Measurements from ENCODE around the gene EFHC2. TPM values are rescaled to one million over a fixed set of nuclear protein-coding genes. Genes with fewer than 3 reads are reported as not detected.

EFHC2 gene
- polyA plus RNA-seq, 1 donor from 2014 or later, result 0.22 TPM

DNA sequence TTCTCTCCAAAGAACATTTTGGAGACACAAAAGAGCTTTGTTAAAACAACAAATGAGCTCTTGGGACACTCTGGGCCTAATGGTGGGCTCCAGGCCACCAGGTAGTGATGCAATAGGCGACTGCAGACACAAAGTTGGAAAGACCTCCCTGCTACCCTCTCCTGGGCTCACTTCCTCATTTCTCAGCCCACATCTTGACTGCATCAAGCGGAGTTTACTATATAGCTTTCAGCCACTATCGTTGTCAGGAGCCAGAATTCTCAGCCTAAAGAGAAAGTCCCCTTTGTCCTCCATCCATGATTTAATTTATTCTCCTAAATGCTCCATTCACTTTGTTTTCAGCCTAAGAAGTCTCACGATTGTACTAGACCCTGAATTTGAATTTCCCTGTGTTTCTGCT is 114.9 kb downstream of the EFHC2 start:
- Histone ChIP-seq H2AFZ (ENCODE audit: low read depth, low read length) (no peak overlapping the region), H4K20me1 (ENCODE audit: insufficient read depth) (no peaks in the 10 kb centered on the region), H3K27ac (ENCODE audit: low read length) (no peak overlapping the region), H3K4me3 (ENCODE audit: low read length) (no peak overlapping the region), H3K27me3 (ENCODE audit: insufficient read depth, low read depth, low read length) (no peaks in the 10 kb centered on the region), H3K9me2 (ENCODE audit: insufficient read depth, low read length) (no peaks in the 10 kb centered on the region), H3K79me2 (replicated peaks; ENCODE audit: insufficient read depth, low read length) (no peaks in the 10 kb centered on the region), H3K4me2 (ENCODE audit: low read length) (no peak overlapping the region), H3K36me3 (ENCODE audit: insufficient read depth, low read length) (no peaks in the 10 kb centered on the region), H3K9me3 (ENCODE audit: low read length) (no peaks in the 10 kb centered on the region), H3K9ac (ENCODE audit: low read length) (no peak overlapping the region), H3F3A (ENCODE audit: insufficient read depth, low read length, poor library complexity, severe bottlenecking) (no peaks in the 10 kb centered on the region)
- TF ChIP-seq MXI1 (conservative IDR thresholded peaks at IDR 0.05; ENCODE audit: poor library complexity, severe bottlenecking) (no peak), SMC3 (conservative IDR thresholded peaks at IDR 0.05; ENCODE audit: poor library complexity) (no peak), POLR2AphosphoS5 (IDR thresholded peaks at IDR 0.05) (no peak), EZH2 (IDR thresholded peaks at IDR 0.05; ENCODE audit: borderline replicate concordance, insufficient read depth, low read length, poor library complexity, severe bottlenecking) (no peak), TAF1 (IDR thresholded peaks at IDR 0.05; ENCODE audit: low read depth) (no peak), RAD21 (conservative IDR thresholded peaks at IDR 0.05) (no peak), EP300 (conservative IDR thresholded peaks at IDR 0.05; ENCODE audit: poor library complexity, severe bottlenecking) (no peak)
- TF ChIP-seq, protein P1, sequence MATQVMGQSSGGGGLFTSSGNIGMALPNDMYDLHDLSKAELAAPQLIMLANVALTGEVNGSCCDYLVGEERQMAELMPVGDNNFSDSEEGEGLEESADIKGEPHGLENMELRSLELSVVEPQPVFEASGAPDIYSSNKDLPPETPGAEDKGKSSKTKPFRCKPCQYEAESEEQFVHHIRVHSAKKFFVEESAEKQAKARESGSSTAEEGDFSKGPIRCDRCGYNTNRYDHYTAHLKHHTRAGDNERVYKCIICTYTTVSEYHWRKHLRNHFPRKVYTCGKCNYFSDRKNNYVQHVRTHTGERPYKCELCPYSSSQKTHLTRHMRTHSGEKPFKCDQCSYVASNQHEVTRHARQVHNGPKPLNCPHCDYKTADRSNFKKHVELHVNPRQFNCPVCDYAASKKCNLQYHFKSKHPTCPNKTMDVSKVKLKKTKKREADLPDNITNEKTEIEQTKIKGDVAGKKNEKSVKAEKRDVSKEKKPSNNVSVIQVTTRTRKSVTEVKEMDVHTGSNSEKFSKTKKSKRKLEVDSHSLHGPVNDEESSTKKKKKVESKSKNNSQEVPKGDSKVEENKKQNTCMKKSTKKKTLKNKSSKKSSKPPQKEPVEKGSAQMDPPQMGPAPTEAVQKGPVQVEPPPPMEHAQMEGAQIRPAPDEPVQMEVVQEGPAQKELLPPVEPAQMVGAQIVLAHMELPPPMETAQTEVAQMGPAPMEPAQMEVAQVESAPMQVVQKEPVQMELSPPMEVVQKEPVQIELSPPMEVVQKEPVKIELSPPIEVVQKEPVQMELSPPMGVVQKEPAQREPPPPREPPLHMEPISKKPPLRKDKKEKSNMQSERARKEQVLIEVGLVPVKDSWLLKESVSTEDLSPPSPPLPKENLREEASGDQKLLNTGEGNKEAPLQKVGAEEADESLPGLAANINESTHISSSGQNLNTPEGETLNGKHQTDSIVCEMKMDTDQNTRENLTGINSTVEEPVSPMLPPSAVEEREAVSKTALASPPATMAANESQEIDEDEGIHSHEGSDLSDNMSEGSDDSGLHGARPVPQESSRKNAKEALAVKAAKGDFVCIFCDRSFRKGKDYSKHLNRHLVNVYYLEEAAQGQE (IDR thresholded peaks at IDR 0.05; ENCODE audit: borderline replicate concordance), result no peak
- TF ChIP-seq, protein P2, sequence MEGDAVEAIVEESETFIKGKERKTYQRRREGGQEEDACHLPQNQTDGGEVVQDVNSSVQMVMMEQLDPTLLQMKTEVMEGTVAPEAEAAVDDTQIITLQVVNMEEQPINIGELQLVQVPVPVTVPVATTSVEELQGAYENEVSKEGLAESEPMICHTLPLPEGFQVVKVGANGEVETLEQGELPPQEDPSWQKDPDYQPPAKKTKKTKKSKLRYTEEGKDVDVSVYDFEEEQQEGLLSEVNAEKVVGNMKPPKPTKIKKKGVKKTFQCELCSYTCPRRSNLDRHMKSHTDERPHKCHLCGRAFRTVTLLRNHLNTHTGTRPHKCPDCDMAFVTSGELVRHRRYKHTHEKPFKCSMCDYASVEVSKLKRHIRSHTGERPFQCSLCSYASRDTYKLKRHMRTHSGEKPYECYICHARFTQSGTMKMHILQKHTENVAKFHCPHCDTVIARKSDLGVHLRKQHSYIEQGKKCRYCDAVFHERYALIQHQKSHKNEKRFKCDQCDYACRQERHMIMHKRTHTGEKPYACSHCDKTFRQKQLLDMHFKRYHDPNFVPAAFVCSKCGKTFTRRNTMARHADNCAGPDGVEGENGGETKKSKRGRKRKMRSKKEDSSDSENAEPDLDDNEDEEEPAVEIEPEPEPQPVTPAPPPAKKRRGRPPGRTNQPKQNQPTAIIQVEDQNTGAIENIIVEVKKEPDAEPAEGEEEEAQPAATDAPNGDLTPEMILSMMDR (IDR thresholded peaks at IDR 0.05; ENCODE audit: poor library complexity, severe bottlenecking), result no peak

DNA sequence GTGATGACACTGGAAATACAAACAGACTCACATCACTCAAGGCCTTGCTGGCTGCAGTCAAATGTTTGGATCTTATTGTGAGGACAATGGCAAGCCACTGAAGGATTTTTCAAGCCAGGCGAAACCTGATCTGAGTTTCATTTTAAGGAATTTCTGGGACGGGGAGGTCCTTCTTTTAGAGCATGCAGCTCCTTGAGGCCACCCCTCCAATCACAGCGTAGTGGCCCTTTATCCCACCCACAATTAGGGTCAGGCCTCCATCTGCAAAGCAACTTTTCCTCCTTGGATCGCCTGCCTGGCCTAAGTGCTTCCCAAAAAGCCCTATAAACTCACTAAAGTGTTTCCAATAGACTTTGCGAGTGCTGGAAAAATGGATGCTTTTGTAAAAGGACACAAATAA is 115.5 kb downstream of the EFHC2 start:
- Histone ChIP-seq H3K4me2 (ENCODE audit: low read length) (no peak overlapping the region), H3K27ac (ENCODE audit: low read length) (no peak overlapping the region), H3K79me2 (replicated peaks; ENCODE audit: insufficient read depth, low read length) (no peaks in the 10 kb centered on the region), H3K9ac (ENCODE audit: low read length) (no peak overlapping the region), H4K20me1 (ENCODE audit: insufficient read depth) (no peaks in the 10 kb centered on the region), H3F3A (ENCODE audit: insufficient read depth, low read length, poor library complexity, severe bottlenecking) (no peaks in the 10 kb centered on the region), H2AFZ (ENCODE audit: low read depth, low read length) (no peak overlapping the region), H3K9me3 (ENCODE audit: low read length) (no peaks in the 10 kb centered on the region), H3K9me2 (ENCODE audit: insufficient read depth, low read length) (no peaks in the 10 kb centered on the region), H3K27me3 (ENCODE audit: insufficient read depth, low read depth, low read length) (no peaks in the 10 kb centered on the region), H3K36me3 (ENCODE audit: insufficient read depth, low read length) (no peaks in the 10 kb centered on the region), H3K4me3 (ENCODE audit: low read length) (no peak overlapping the region)
- TF ChIP-seq RAD21 (conservative IDR thresholded peaks at IDR 0.05) (no peak), EP300 (conservative IDR thresholded peaks at IDR 0.05; ENCODE audit: poor library complexity, severe bottlenecking) (no peak), EZH2 (IDR thresholded peaks at IDR 0.05; ENCODE audit: borderline replicate concordance, insufficient read depth, low read length, poor library complexity, severe bottlenecking) (no peak), TAF1 (IDR thresholded peaks at IDR 0.05; ENCODE audit: low read depth) (no peak), MXI1 (conservative IDR thresholded peaks at IDR 0.05; ENCODE audit: poor library complexity, severe bottlenecking) (no peak), SMC3 (conservative IDR thresholded peaks at IDR 0.05; ENCODE audit: poor library complexity) (no peak), POLR2AphosphoS5 (IDR thresholded peaks at IDR 0.05) (no peak)
- TF ChIP-seq, protein P1 (IDR thresholded peaks at IDR 0.05; ENCODE audit: borderline replicate concordance), result no peak
- TF ChIP-seq, protein P2 (IDR thresholded peaks at IDR 0.05; ENCODE audit: poor library complexity, severe bottlenecking), result no peak
